ENCODE measurements around the gene TMEM178B. TPM values are rescaled to one million over a fixed set of nuclear protein-coding genes. Genes with fewer than 3 reads are reported as not detected.
"Not testable (repeated sequence)": the region's sequence is repeated elsewhere in the genome, so short reads cannot be mapped to it uniquely, and the experiment has no call there.

The TMEM178B gene
- total RNA-seq, 1 donor from 2014 or later = 0.74 TPM

GRCh38 chr7:141181812-141182211, 107.9 kb downstream of the TMEM178B start:
- no peak for DNase-seq (ENCODE audit: low spot score)

GRCh38 chr7:141184532-141185190, 110.8 kb downstream of the TMEM178B start:
- no peak for DNase-seq (ENCODE audit: low spot score)

DNA sequence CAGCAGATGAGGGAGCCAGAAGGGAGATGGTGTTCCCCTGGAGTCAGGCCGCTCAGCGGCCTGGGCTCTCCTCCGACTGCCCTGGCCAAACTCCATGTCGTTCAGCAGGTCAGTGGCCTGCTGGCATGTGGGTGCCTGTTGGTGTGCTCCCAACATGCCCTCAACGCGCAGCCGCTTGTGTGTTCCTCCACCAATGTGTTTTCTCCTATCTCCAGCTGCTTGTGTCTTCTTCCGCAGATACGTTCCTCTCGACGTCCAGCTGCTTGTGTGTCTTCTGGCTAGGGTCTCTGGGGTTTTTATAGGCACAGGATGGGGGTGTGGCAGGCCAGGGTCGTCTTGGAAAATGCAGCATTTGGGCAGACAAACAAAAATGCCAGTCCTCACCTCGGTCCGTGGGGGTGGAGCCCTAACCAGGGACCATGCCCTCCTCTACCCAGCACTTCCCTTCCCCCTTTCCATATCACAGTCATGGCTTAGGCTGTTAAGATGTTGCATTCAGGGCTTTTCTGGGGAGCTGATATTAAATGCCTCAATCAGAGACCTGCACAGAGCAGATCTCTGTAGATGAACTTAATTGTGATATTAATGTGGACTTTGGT, 111.6 kb downstream of the TMEM178B start:
- no peak for DNase-seq (ENCODE audit: low spot score)

DNA sequence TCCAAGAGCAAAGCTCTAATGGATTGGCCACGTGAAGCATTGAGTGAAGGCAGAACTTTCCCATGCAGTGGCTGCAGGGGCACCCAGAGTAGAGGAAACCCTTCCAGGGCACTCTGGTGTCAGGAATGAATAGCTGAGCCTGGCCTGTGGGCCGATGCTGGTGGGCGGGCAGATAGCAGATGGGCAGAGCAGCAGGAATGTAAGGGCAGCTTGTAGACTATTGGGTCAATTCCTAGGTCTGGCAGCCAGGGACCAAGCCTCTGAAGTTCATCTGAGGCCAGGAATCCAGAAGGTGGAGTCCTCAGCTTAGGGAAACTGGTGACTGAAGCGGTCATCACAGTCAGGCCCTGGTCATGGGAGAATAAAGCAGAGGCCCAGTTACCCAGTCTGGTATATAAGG, 115.4 kb downstream of the TMEM178B start:
- DNase-seq (ENCODE audit: low spot score) = no peak

- DNase-seq (ENCODE audit: low spot score) = no peak
These were observed 116.6 kb downstream of the TMEM178B start for GRCh38 chr7:141190495-141190894.

- no peak for DNase-seq (ENCODE audit: low spot score)
These were observed 117.4 kb downstream of the TMEM178B start for GRCh38 chr7:141191277-141191676.

GRCh38 chr7:141193066-141193465, 119.2 kb downstream of the TMEM178B start:
- DNase-seq (ENCODE audit: low spot score) = no peak

- not testable (repeated sequence) for DNase-seq (ENCODE audit: low spot score)
These were observed 121.9 kb downstream of the TMEM178B start for GRCh38 chr7:141195722-141196121.

GRCh38 chr7:141198194-141198958, 124.5 kb downstream of the TMEM178B start:
- no peak for DNase-seq (ENCODE audit: low spot score)

GRCh38 chr7:141200191-141201108, 126.6 kb downstream of the TMEM178B start:
- no peak for DNase-seq (ENCODE audit: low spot score)

DNA sequence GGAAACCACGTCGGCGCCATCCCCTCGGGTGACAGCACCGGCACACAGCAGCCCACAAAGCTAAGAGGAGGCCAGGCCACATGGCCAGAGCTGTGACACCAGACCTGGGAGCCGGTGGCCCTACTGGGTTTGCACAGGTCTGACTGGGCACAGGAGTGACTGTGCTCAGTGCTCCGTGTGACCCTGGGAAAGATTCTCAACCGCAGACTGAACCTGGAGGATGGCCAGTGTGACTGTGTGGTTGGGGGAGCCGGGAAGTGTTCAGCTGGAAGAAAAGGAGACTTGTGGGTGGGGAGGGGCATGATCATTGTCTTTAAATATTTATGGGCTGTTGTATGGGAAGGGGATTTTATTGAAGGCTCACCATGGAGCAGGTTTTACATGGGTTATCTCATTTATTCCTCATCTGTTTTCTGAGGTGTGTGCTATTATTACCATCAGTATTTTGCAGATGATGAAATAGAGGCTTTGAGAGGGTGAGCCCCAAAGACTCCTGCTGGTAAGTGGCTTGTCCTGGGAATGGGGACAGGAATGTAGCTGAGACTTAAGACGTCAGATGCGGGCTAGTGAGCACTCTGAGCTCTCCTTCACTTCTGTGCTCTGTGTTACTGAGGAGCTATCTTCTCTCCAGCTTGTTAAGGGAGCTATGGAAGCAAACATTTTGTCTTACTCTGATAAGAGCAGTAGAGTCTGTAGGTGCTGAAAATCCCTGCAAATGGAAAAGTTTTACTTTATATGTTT, 127.5 kb downstream of the TMEM178B start:
- no peak for DNase-seq (ENCODE audit: low spot score)

- DNase-seq (ENCODE audit: low spot score) = no peak
These were observed 128.7 kb downstream of the TMEM178B start for GRCh38 chr7:141202535-141202934.

GRCh38 chr7:141203177-141203576, 129.3 kb downstream of the TMEM178B start:
- DNase-seq (ENCODE audit: low spot score) = no peak

DNA sequence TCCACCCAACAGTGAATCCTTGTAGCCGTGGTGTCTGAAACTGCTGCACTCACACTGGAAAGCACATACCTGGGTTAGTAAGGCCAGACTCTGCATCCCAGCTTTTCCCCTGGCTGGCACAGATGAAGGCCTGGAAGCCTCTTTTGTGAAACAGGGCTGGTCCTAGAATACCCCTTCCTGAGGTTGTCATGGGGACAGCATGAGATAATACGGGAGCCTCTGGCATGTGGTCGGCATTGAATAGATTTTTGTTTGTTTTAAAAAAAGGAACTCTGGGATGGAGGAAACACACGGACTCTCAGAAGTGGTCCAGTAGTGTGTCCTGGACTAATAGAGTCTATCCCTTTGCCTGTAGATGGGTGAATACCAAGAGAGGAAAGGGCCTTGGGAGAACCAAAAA, 129.7 kb downstream of the TMEM178B start:
- no peak for DNase-seq (ENCODE audit: low spot score)

GRCh38 chr7:141207661-141208060, 133.8 kb downstream of the TMEM178B start:
- DNase-seq (ENCODE audit: low spot score) = no peak

DNA sequence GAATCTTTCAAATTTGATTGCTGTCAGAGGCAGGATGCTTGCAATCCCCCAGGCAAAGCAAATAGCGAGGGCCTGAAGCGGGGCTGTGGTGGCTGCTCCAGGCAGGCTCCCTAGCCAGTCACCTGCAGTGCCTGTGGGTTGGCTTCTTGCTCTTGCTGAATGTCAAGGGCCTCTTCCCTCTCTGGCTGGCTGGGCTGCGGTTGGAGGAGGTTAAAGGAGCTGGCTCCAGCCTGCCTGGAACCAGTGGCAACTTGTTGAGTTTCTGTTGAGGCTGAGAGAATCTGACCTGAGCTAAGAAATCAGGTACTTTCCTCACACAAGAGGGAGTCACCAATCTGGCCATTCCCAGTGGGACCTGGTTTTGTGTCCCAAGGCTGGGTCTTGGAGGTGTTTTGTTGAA, 134.7 kb downstream of the TMEM178B start:
- DNase-seq (ENCODE audit: low spot score) = no peak

DNA sequence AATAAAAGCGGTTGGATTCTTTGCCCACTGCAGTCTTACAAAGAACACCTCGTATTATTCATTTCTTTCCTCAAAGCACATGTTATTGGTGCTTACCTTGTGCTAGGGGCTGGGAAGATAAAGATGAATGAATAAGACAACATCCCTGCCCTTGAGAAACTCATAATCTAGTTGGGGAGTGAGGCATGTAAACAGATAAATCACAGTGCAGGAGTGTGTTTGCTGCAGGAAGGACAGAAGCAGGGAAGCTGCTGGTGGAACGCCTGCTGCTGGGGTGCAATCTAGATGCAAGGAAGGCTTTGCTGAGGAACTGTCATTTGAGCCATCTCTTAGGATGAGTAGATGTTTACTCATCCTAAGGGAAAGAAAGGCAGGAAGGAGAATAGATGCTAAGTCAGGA, 135.6 kb downstream of the TMEM178B start:
- no peak for DNase-seq (ENCODE audit: low spot score)

DNA sequence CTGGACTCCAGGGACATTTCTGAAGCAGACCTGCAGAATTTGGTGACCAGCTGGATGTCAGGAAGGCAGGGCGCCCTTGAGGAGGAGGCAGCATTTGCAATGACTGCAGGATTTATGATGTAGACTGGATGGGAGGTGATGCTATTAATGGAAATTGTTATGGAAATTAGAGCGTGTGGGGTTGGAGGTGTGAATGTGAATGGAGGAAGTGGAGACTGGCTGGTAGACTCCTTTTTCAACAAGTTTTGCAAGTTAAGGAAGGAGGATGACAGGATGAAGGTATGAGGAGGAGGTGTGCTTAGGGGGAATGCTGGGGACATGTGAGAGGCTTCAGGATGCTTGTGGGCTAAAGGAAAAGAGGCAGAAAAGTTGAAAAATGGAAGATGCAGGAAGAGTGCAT, 137.0 kb downstream of the TMEM178B start:
- DNase-seq (ENCODE audit: low spot score) = no peak

GRCh38 chr7:141213226-141213625, 139.4 kb downstream of the TMEM178B start:
- DNase-seq (ENCODE audit: low spot score) = no peak

GRCh38 chr7:141217938-141218337, 144.1 kb downstream of the TMEM178B start:
- no peak for DNase-seq (ENCODE audit: low spot score)

- DNase-seq (ENCODE audit: low spot score) = no peak
These were observed 145.1 kb downstream of the TMEM178B start for GRCh38 chr7:141218941-141219340.

Measured in mesenteric fat pad (tissue), 1 donor.